Measurements from ENCODE around the gene SSBP3. TPM values are rescaled to one million over a fixed set of nuclear protein-coding genes. Genes with fewer than 3 reads are reported as not detected.
A peak's percentile ranks its signal among the peaks of the same experiment; 100 is the strongest.

The SSBP3 gene
- total RNA-seq, 1 experiment from 2014 or later = 37.5 TPM

- Histone ChIP-seq H3K36me3 (ENCODE audit: control insufficient read depth in 1 of 2, insufficient read depth in 2 of 2, low read length in 2 of 2) (no peaks in the 10 kb centered on the region), H3K79me2 (ENCODE audit: insufficient read depth, low read length) (no peaks in the 10 kb centered on the region), H3K27ac (ENCODE audit: low read depth, low read length) (no peak overlapping the region), H3K9me2 (ENCODE audit: insufficient read depth) (no peaks in the 10 kb centered on the region), H2AFZ (ENCODE audit: low read depth, low read length, poor library complexity, severe bottlenecking) (no peak overlapping the region), H3K9ac (ENCODE audit: low read length) (peak overlapping the region; percentile 26), H4K20me1 (ENCODE audit: insufficient read depth) (no peaks in the 10 kb centered on the region), H3K4me1 (ENCODE audit: control insufficient read depth in 1 of 2, insufficient read depth in 2 of 2, low read length in 2 of 2) (peaks cover 26 to 48% of the 10 kb centered on the region in 2 experiments), H3K27me3 (ENCODE audit: insufficient read depth, low read length) (no peaks in the 10 kb centered on the region), H3K4me3 (replicated peaks in 1 of 2; ENCODE audit: low read depth in 1 of 2, low read length in 2 of 2) (no peak overlapping the region), H3K4me2 (ENCODE audit: low read length) (peak overlapping the region; percentile 19), H3K9me3 (ENCODE audit: control insufficient read depth in 1 of 2, insufficient read depth in 1 of 2, low read depth in 1 of 2, low read length in 2 of 2) (no peaks in the 10 kb centered on the region)
- no peak for DNase-seq (ENCODE audit: low read depth, low spot score)
- no peak for TF ChIP-seq ZFX (IDR thresholded peaks at IDR 0.05)
- no peak for TF ChIP-seq SIN3A (IDR thresholded peaks at IDR 0.05; ENCODE audit: low read depth)
- no peak for TF ChIP-seq ATF3 (IDR thresholded peaks at IDR 0.05)
- no peak for TF ChIP-seq EZH2phosphoT487 (IDR thresholded peaks at IDR 0.05; ENCODE audit: borderline replicate concordance)
- no peak for TF ChIP-seq JUND (IDR thresholded peaks at IDR 0.05)
- no peak for TF ChIP-seq ELF1 (IDR thresholded peaks at IDR 0.05; ENCODE audit: borderline replicate concordance, low read depth)
- no peak for TF ChIP-seq POLR2A (IDR thresholded peaks at IDR 0.05; ENCODE audit: borderline replicate concordance, extremely low read depth, insufficient read depth, insufficient read length)
- no peak for TF ChIP-seq EZH2 (IDR thresholded peaks at IDR 0.05)
- TF ChIP-seq SRF (IDR thresholded peaks at IDR 0.05; ENCODE audit: low read depth) = no peak
- TF ChIP-seq ZNF274 (IDR thresholded peaks at IDR 0.05; ENCODE audit: low read depth, low read length) = no peak
- BruUV-seq (replicated peaks) = no TSS peak
- ChIA-PET CTCF (no interaction called here), RAD21 (ENCODE audit: low non-redundant PET in 1 of 2, low total read pairs in 2 of 2, uncharacterized antibody in 2 of 2, unreplicated experiment in 2 of 2) (no interaction called here), POLR2A (no interaction called here)
- ATAC-seq = no peak
- intact Hi-C loops (cut with micrococcal nuclease) = no loop called here
These were observed 157.2 kb downstream of the SSBP3 start for GRCh38 chr1:54248966-54249365.

GRCh38 chr1:54247863-54248515 is 158.2 kb downstream of the SSBP3 start:
- H3K27ac ChIP-seq (ENCODE audit: low read depth, low read length) = no peak overlapping the region
- POLR2A ChIA-PET = no interaction called here
- no peak overlapping the region for H2AFZ ChIP-seq (ENCODE audit: low read depth, low read length, poor library complexity, severe bottlenecking)
- H3K9me2 ChIP-seq (ENCODE audit: insufficient read depth) = no peaks in the 10 kb centered on the region
- H3K4me3 ChIP-seq (replicated peaks in 1 of 2; ENCODE audit: low read depth in 1 of 2, low read length in 2 of 2) = no peak overlapping the region
- intact Hi-C loops (cut with micrococcal nuclease) = no loop called here
- CTCF ChIA-PET = no interaction called here
- H4K20me1 ChIP-seq (ENCODE audit: insufficient read depth) = no peaks in the 10 kb centered on the region
- ATAC-seq (no peak), DNase-seq (ENCODE audit: low read depth, low spot score) (no peak)
- TF ChIP-seq CBX3 (IDR thresholded peaks at IDR 0.05; ENCODE audit: low read depth) = no peak
- TF ChIP-seq EGR1 (IDR thresholded peaks at IDR 0.05; ENCODE audit: low read depth) = no peak
- TF ChIP-seq EZH2phosphoT487 (IDR thresholded peaks at IDR 0.05; ENCODE audit: borderline replicate concordance) = no peak
- TF ChIP-seq ZNF274 (IDR thresholded peaks at IDR 0.05; ENCODE audit: low read depth, low read length) = no peak
- no peak for TF ChIP-seq POLR2A (IDR thresholded peaks at IDR 0.05; ENCODE audit: borderline replicate concordance, extremely low read depth, insufficient read depth, insufficient read length)
- TF ChIP-seq EZH2 (IDR thresholded peaks at IDR 0.05) = no peak
- no peak for TF ChIP-seq RAD21 (IDR thresholded peaks at IDR 0.05; ENCODE audit: low read depth)
- TF ChIP-seq YY1 (IDR thresholded peaks at IDR 0.05; ENCODE audit: extremely low read depth, insufficient replicate concordance, low read depth, low read length) = no peak
- no peak for TF ChIP-seq MAX (IDR thresholded peaks at IDR 0.05)
- H3K4me2 ChIP-seq (ENCODE audit: low read length) = no peak overlapping the region
- H3K27me3 ChIP-seq (ENCODE audit: insufficient read depth, low read length) = no peaks in the 10 kb centered on the region
- peaks cover 19 to 38% of the 10 kb centered on the region in 2 experiments for H3K4me1 ChIP-seq (ENCODE audit: control insufficient read depth in 1 of 2, insufficient read depth in 2 of 2, low read length in 2 of 2)
- H3K9ac ChIP-seq (ENCODE audit: low read length) = 0 out of 2 replicates have a peak overlapping the region, but pooled peaks have one; percentile 26
- H3K36me3 ChIP-seq (ENCODE audit: control insufficient read depth in 1 of 2, insufficient read depth in 2 of 2, low read length in 2 of 2) = no peaks in the 10 kb centered on the region
- RAD21 ChIA-PET (ENCODE audit: low non-redundant PET in 1 of 2, low total read pairs in 2 of 2, uncharacterized antibody in 2 of 2, unreplicated experiment in 2 of 2) = no interaction called here
- no peaks in the 10 kb centered on the region for H3K79me2 ChIP-seq (ENCODE audit: insufficient read depth, low read length)
- no peaks in the 10 kb centered on the region for H3K9me3 ChIP-seq (ENCODE audit: control insufficient read depth in 1 of 2, insufficient read depth in 1 of 2, low read depth in 1 of 2, low read length in 2 of 2)
- no TSS peak for BruUV-seq (replicated peaks)
